ENCODE results near the gene IFT57. TPM values are rescaled to one million over a fixed set of nuclear protein-coding genes. Genes with fewer than 3 reads are reported as not detected.
"Not testable (repeated sequence)": the region's sequence is repeated elsewhere in the genome, so short reads cannot be mapped to it uniquely, and the experiment has no call there.

Gene IFT57
- total RNA-seq (10 to 100 TPM; 54.3 to 75.2 TPM), polyA plus RNA-seq (ENCODE audit: insufficient read length in 2 of 2) (10 to 100 TPM; 64.8 to 78.9 TPM)
- long read RNA-seq, donor 1, transcript IFT57-201 (11 exons, 3,203 nt), result major isoform, 19 of 22 reads
- long read RNA-seq, donor 1, partial matches to known transcripts, result 0 of 22 reads
- long read RNA-seq, donor 1, other reads (novel, unspliced or antisense), result 0 of 22 reads
- long read RNA-seq, donor 2, partial matches to known transcripts, result 0 of 6 reads
- long read RNA-seq, donor 2, other reads (novel, unspliced or antisense), result 0 of 6 reads
- long read RNA-seq, donor 3, transcript IFT57-201 (11 exons, 3,203 nt), result major isoform, 5 of 10 reads
- long read RNA-seq, donor 3, partial matches to known transcripts, result 5 of 10 reads
- long read RNA-seq, donor 3, other reads (novel, unspliced or antisense), result 0 of 10 reads
- long read RNA-seq, donor 4, transcript IFT57-201 (11 exons, 3,203 nt), result major isoform, 12 of 40 reads
- long read RNA-seq, donor 4, partial matches to known transcripts, result 27 of 40 reads
- long read RNA-seq, donor 4, other reads (novel, unspliced or antisense), result 0 of 40 reads

GRCh38 chr3:108221911-108222852 lies at the start of gene IFT57:
Gene IFT57 (minus strand): TSS chr3:108222424. CDS start chr3:108222322, 102 bp downstream.
- DNase-seq (ENCODE audit: low read depth in 4 of 6, low spot score in 6 of 6), result peak; percentile 89 to 99 (median 98)
- H3K9me3 ChIP-seq (ENCODE audit: control insufficient read depth, insufficient read depth, low read length), result no peaks in the 10 kb centered on the region
- H3K4me1 ChIP-seq (ENCODE audit: control insufficient read depth, insufficient read depth, low read length), result no peaks in the 10 kb centered on the region
- H3K4me3 ChIP-seq (ENCODE audit: low read depth, low read length), result peak within 1 kb of the TSS; percentile 95
- H3K27me3 ChIP-seq (ENCODE audit: control insufficient read depth, insufficient read depth, low read length), result no peaks in the 10 kb centered on the region
- H3K36me3 ChIP-seq (ENCODE audit: control insufficient read depth, insufficient read depth, low read length), result no peaks in the 10 kb centered on the region
- WGBS (ENCODE audit: insufficient coverage), result 0% methylated on average over 56 of the region's 57 CpGs
- H3K27ac ChIP-seq (ENCODE audit: low read depth, low read length), result peak within 1 kb of the TSS; percentile 86

GRCh38 chr3:108271626-108272025 lies 49.4 kb upstream of the IFT57 start:
- no peaks in the 10 kb centered on the region for H3K9me3 ChIP-seq (ENCODE audit: control insufficient read depth, insufficient read depth, low read length)
- no peak for DNase-seq (ENCODE audit: low read depth in 4 of 6, low spot score in 6 of 6)
- no peaks in the 10 kb centered on the region for H3K4me1 ChIP-seq (ENCODE audit: control insufficient read depth, insufficient read depth, low read length)
- H3K36me3 ChIP-seq (ENCODE audit: control insufficient read depth, insufficient read depth, low read length), result no peaks in the 10 kb centered on the region
- no peak overlapping the region for H3K4me3 ChIP-seq (ENCODE audit: low read depth, low read length)
- no peak overlapping the region for H3K27ac ChIP-seq (ENCODE audit: low read depth, low read length)
- H3K27me3 ChIP-seq (ENCODE audit: control insufficient read depth, insufficient read depth, low read length), result no peaks in the 10 kb centered on the region
- WGBS (ENCODE audit: insufficient coverage), result 50% methylated on average over 2 of the region's 2 CpGs

- not testable (repeated sequence) for H3K27me3 ChIP-seq (ENCODE audit: control insufficient read depth, insufficient read depth, low read length)
- 98% methylated on average over 3 of the region's 3 CpGs for WGBS (ENCODE audit: insufficient coverage)
These were observed 46.0 kb upstream of the IFT57 start for GRCh38 chr3:108268235-108268634.

GRCh38 chr3:108264534-108265298 lies 42.5 kb upstream of the IFT57 start:
- H3K27me3 ChIP-seq (ENCODE audit: control insufficient read depth, insufficient read depth, low read length); H3K4me1 ChIP-seq (ENCODE audit: control insufficient read depth, insufficient read depth, low read length); H3K27ac ChIP-seq (ENCODE audit: low read depth, low read length); DNase-seq (ENCODE audit: low read depth in 4 of 6, low spot score in 6 of 6); H3K9me3 ChIP-seq (ENCODE audit: control insufficient read depth, insufficient read depth, low read length); H3K36me3 ChIP-seq (ENCODE audit: control insufficient read depth, insufficient read depth, low read length); H3K4me3 ChIP-seq (ENCODE audit: low read depth, low read length): not testable (repeated sequence)
- WGBS (ENCODE audit: insufficient coverage), result no CpG with 5 or more reads among the region's 5 CpGs

More at GRCh38 chr3:108268235-108268634, 46.0 kb upstream of the IFT57 start:
- DNase-seq (ENCODE audit: low read depth in 4 of 6, low spot score in 6 of 6); H3K4me1 ChIP-seq (ENCODE audit: control insufficient read depth, insufficient read depth, low read length); H3K36me3 ChIP-seq (ENCODE audit: control insufficient read depth, insufficient read depth, low read length); H3K9me3 ChIP-seq (ENCODE audit: control insufficient read depth, insufficient read depth, low read length); H3K27ac ChIP-seq (ENCODE audit: low read depth, low read length); H3K4me3 ChIP-seq (ENCODE audit: low read depth, low read length): not testable (repeated sequence)

- Histone ChIP-seq H3K9me3 (ENCODE audit: control insufficient read depth, insufficient read depth, low read length) (no peaks in the 10 kb centered on the region), H3K27ac (ENCODE audit: low read depth, low read length) (no peak overlapping the region), H3K4me3 (ENCODE audit: low read depth, low read length) (no peak overlapping the region), H3K36me3 (ENCODE audit: control insufficient read depth, insufficient read depth, low read length) (no peaks in the 10 kb centered on the region), H3K27me3 (ENCODE audit: control insufficient read depth, insufficient read depth, low read length) (no peaks in the 10 kb centered on the region), H3K4me1 (ENCODE audit: control insufficient read depth, insufficient read depth, low read length) (no peaks in the 10 kb centered on the region)
- no peak for DNase-seq (ENCODE audit: low read depth in 4 of 6, low spot score in 6 of 6)
These were observed 32.9 kb upstream of the IFT57 start for GRCh38 chr3:108255131-108255530.

- Histone ChIP-seq H3K4me3 (ENCODE audit: low read depth, low read length) (no peak overlapping the region), H3K36me3 (ENCODE audit: control insufficient read depth, insufficient read depth, low read length) (no peaks in the 10 kb centered on the region), H3K4me1 (ENCODE audit: control insufficient read depth, insufficient read depth, low read length) (no peaks in the 10 kb centered on the region), H3K27me3 (ENCODE audit: control insufficient read depth, insufficient read depth, low read length) (no peaks in the 10 kb centered on the region), H3K9me3 (ENCODE audit: control insufficient read depth, insufficient read depth, low read length) (no peaks in the 10 kb centered on the region), H3K27ac (ENCODE audit: low read depth, low read length) (no peak overlapping the region)
- WGBS (ENCODE audit: insufficient coverage), result no CpG with 5 or more reads among the region's 1 CpG
- DNase-seq (ENCODE audit: low read depth in 4 of 6, low spot score in 6 of 6), result no peak
These were observed 29.6 kb upstream of the IFT57 start for GRCh38 chr3:108251844-108252243.

- no CpG with 5 or more reads among the region's 4 CpGs for WGBS (ENCODE audit: insufficient coverage)
These were observed 29.0 kb upstream of the IFT57 start for GRCh38 chr3:108251265-108251664.

GRCh38 chr3:108250626-108251025 lies 28.4 kb upstream of the IFT57 start:
- no peaks in the 10 kb centered on the region for H3K4me1 ChIP-seq (ENCODE audit: control insufficient read depth, insufficient read depth, low read length)
- H3K27ac ChIP-seq (ENCODE audit: low read depth, low read length), result no peak overlapping the region

More at GRCh38 chr3:108251265-108251664, 29.0 kb upstream of the IFT57 start:
- no peak overlapping the region for H3K4me3 ChIP-seq (ENCODE audit: low read depth, low read length)
- H3K9me3 ChIP-seq (ENCODE audit: control insufficient read depth, insufficient read depth, low read length), result no peaks in the 10 kb centered on the region
- H3K36me3 ChIP-seq (ENCODE audit: control insufficient read depth, insufficient read depth, low read length), result no peaks in the 10 kb centered on the region
- no peaks in the 10 kb centered on the region for H3K27me3 ChIP-seq (ENCODE audit: control insufficient read depth, insufficient read depth, low read length)
- H3K4me1 ChIP-seq (ENCODE audit: control insufficient read depth, insufficient read depth, low read length), result no peaks in the 10 kb centered on the region
- DNase-seq (ENCODE audit: low read depth in 4 of 6, low spot score in 6 of 6), result no peak
- H3K27ac ChIP-seq (ENCODE audit: low read depth, low read length), result no peak overlapping the region

GRCh38 chr3:108243243-108243642 lies 21.0 kb upstream of the IFT57 start:
- Histone ChIP-seq H3K9me3 (ENCODE audit: control insufficient read depth, insufficient read depth, low read length) (no peaks in the 10 kb centered on the region), H3K27me3 (ENCODE audit: control insufficient read depth, insufficient read depth, low read length) (no peaks in the 10 kb centered on the region), H3K4me3 (ENCODE audit: low read depth, low read length) (no peak overlapping the region), H3K4me1 (ENCODE audit: control insufficient read depth, insufficient read depth, low read length) (no peaks in the 10 kb centered on the region), H3K27ac (ENCODE audit: low read depth, low read length) (no peak overlapping the region), H3K36me3 (ENCODE audit: control insufficient read depth, insufficient read depth, low read length) (no peaks in the 10 kb centered on the region)
- no peak for DNase-seq (ENCODE audit: low read depth in 4 of 6, low spot score in 6 of 6)
- WGBS (ENCODE audit: insufficient coverage), result no CpG with 5 or more reads among the region's 2 CpGs

More at GRCh38 chr3:108250626-108251025, 28.4 kb upstream of the IFT57 start:
- no peaks in the 10 kb centered on the region for H3K36me3 ChIP-seq (ENCODE audit: control insufficient read depth, insufficient read depth, low read length)
- H3K27me3 ChIP-seq (ENCODE audit: control insufficient read depth, insufficient read depth, low read length), result no peaks in the 10 kb centered on the region
- H3K4me3 ChIP-seq (ENCODE audit: low read depth, low read length), result no peak overlapping the region
- no peak for DNase-seq (ENCODE audit: low read depth in 4 of 6, low spot score in 6 of 6)
- 100% methylated on average over 2 of the region's 2 CpGs for WGBS (ENCODE audit: insufficient coverage)
- no peaks in the 10 kb centered on the region for H3K9me3 ChIP-seq (ENCODE audit: control insufficient read depth, insufficient read depth, low read length)

Data from spinal cord (tissue), 10 donors.